NOMO-1 treated with dmso at 0.1 percent for 144 hours (cell line): ENCODE data around the gene CD59.
"Not testable (repeated sequence)": the region's sequence is repeated elsewhere in the genome, so short reads cannot be mapped to it uniquely, and the experiment has no call there.

ENCODE experiments used
- DNase-seq: peaks from one replicate; lab custom pipeline; 2025; ENCODE audit not compliant: unreplicated experiment; lab: John Stamatoyannopoulos, UW

CD59 gene

DNA sequence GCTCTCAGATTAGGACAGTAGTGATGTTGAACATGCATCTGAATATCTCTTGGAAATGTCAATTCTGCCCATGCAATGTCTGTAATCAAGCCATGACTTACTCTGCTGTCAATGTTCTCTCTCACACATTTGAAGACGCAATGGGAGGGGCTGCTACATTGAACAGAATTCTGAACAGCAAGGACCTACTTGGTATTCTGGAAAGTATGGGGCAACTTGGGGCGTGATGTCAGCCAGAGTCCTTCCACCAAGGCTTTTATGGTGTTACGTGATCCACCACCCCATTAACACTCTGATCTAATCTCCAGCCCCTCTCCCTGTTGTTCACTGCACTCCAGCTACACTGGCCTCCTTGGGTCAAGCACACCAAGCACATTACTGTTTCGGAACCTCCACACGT is 7.1 kb upstream of the CD59 start:
- no peak for DNase-seq

DNA sequence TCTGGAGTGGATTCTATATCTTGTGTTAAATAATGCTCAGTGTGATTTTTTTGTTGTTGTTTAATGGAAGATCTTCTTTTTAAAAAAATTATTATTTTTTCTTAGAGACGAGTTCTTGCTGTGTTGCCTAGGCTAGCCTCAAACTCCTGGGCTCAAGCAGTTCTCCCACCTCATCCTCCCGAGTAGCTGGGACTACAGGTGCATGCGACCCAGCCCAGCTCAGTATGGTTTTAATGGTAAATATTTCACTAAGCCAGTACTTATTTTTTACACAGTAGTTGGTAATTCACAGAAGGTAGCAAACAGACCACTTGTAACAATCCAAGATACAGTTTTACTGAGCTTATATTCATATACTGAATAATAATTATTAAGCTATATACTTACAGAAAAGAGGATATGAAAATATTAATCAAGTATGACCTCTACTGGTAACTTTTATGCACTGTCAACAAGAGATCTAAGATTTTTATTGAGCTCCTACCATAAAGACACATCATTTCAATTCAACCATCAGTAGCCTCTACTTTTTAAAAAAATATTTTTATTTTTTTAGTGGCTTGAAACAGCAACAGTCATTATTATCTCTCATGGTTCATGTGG is 6.1 kb upstream of the CD59 start:
- no peak for DNase-seq

DNA sequence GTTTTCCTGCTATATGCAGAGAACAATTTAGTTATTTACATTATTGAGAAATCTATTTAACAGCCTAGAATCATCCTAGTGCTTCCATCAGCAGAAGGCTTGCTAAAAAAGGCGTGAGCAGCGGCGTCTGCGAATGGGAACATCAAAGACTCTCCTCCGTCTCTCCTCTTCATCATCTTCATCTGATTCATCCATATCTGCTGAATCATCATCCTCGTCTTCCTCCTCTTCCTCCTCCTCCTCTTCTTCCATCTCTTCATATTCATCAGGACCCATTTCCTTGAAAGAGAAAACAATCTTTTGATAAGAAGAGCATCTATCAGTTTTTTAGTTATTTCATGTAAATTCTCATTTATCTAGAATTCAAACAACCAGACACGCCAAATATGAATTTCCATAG is 5.6 kb upstream of the CD59 start:
- DNase-seq, result no peak

DNA sequence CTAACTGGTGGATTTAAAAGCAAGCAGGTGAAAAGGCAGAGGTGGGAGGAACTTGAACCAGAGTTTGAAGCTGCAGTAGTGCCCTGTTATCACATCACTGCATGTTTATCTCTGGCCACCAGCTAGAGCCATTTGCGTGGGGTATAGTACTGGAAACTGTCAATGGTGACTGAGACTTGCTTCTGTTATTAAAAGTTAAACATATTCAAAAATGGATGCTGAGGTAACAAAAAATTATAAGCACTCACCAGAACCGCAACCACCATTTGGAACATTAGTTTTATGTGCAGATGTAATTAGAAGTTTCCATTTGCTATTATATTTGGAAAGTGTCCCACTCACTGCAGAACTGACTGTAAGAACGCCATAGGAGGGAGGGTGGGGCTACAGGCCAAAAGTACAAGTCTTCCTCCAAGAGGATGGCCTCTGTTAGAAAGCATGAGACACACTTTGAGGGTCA is 1.2 kb upstream of the CD59 start:
- DNase-seq, result no peak

DNA sequence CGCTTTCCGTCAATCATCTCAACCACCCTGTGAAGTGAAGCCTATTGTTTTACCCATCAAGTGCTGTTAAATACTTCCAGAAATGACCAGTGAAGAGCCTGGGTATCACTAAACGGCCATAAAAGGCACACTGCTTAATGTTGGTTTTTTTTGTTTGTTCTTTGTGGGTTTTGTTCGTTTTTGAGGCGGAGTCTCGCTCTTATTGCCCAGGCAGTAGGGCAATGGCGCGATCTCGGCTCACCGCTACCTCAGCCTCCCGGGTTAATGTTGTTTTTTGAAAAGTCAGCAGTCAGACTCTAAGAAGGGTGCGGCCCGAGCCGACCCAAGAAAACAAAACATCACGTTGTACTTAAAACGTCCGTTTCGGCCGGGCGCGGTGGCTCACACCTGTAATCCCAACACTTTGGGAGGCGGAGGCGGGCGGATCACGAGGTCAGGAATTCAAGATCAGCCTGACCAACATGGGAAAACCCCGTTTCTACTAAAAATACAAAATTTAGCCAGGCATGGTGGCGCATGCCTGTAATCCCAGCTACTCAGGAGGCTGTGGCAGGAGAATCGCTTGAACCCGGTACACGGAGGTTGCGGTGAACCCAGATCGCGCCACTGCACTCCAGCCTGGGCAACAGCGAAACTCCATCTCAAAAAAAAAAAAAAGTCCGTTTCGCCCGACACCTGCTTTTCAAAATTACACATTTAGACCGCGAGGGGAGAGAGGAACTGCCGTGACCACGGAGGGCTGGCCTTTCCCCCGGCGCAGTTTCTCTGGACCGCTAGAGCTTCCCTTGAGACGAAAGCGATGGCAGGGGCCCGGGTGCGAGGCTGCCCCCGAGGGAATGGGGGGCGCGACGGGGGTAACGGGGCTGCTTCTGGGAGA is 714 bp downstream of the CD59 start:
- DNase-seq, result peak; percentile 24

DNA sequence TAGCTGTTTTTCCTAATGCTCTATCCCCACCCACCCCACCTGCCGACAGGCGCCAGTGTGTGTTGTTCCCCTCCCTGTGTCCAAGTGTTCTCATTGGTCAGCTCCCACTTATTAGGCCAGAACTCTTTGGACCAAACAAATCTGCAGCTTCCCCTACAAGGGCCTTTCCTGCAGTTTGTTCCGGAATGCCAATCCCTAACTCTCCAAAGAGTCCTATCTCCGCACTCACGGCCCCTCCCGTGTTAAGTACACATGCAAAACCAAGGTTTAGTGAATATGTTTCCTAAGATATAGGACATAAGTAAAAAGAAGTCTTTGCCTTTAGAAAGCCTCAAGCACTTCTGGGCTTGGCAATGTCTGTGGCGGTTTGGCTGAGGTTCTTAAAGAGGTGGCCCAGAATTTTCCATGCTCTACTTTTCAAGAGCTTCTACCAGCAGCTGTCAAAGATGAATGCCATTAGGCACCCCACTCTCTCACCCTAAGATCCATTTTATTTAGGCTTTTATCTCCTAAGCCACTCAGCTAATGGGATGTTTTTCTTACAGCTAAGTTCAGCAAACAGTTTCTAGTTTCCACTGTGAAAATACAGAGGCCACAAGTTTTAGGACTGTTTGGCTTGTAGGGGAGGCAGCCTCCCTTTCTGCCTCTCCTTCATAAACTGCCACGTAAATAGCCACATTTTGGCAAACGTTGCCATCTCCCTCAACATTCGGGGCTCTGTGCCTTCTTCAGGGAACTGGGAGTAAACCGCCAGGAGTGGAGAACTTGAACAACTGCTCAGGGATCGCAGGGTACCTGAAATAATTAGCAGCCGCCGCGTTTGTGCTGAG is 1.6 kb downstream of the CD59 start:
- no peak for DNase-seq

DNA sequence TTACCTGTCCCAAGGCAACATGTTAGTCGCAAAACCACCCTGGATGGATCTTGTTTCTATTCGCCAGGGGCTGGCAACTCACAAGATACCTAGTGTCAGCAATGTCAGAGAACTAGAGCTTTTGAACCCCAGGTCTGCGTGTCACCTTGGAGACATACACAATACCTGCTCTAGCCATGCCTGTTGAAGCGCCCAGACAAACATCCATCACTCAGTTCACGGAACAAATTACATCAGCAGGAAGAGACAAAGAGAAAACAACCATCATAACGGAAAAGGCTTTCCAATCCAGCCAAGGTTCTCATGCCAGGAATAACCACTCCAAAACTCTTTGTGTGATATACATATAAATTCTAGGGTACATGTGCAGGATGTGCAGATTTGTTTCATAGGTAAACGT is 2.2 kb downstream of the CD59 start:
- DNase-seq, result no peak

DNA sequence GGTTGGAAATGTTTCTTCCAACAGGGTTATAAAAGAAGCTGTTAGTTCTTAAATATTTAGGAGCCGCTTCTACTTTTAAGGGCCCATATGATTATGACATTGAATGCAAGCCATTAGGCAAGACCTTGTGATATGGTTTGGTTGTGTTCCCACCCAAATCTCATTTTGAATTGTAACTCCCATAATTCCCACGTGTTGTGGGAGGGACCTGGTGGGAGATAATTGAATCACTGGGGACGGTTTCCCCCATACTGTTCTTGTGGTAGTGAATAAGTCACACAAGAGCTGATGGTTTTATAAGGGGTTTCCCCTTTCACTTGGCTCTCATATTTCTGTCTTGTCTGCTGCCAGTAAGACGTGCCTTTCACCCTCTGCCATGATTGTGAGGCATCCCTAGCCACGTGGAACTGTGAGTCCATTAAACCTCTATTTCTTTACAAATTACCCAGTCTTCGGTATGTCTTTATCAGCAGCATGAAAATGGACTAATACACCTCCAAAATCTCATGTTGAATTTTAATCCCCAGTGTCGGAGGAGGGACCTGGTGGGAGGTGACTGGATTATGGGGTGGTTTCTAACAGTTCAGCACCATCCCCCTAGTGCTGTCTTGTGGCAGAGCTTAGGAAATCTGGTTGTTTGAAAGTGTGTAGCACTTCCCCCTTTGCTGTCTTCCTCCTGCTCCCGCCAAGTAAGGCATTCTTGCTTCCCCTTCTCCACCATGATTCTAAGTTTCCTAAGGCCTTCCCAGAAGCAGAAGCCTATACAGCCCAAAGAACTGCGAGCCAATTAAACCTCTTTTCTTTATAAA is 4.3 kb downstream of the CD59 start:
- DNase-seq, result peak; percentile 18

DNA sequence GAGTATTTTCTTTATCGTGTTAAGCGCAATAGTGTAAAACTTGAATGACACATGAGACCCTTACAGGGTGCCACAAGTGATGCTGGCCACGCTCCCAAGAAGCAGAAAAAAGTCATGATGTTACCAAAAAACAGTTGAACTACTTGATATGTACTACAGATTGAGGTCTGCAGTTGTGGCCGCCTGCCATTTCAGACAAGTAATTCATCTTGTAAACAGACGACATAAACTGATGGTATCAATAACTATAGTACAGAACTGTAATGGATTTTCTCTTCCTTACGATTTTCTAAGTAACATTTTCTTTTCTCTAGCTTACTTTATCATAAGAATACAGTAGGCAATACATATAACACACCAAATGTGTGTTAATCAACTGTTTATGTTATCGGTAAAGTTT is 5.5 kb downstream of the CD59 start:
- DNase-seq, result no peak

DNA sequence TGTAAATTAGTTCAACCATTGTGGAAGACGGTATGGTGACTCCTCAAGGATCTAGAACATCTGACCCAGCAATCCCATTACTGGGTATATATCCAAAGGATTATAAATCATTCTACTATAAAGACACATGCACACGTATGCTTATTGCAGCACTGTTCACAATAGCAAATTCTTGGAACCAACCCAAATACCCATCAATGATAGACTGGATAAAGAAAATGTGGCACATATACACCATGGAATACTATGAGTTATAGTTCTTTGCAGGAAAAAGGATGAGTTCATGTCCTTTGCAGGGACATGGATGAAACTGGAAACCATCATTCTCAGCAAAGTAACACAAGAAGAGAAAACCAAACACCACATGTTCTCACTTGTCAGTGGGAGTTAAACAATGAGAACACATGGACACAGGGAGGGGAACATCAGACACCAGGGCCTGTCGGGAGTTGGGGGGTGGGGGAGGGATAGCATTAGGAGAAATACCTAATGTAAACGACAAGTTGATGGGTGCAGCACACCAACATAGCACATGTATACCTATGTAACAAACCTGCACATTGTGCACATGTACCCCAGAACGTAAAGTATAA is 7.1 kb downstream of the CD59 start:
- not testable (repeated sequence) for DNase-seq

DNA sequence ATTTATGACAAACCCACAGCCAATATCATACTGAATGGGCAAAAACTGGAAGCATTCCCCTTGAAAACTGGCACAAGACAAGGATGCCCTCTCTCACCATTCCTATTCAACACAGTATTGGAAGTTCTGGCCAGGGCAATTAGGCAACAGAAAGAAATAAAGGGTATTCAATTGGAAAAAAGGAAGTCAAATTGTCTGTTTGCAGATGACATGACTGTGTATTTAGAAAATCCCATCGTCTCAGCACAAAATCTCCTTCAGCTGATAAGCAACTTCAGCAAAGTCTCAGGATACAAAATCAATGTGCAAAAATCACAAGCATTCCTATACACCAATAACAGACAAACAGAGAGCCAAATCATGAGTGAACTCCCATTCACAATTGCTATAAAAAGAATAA is 8.7 kb downstream of the CD59 start:
- DNase-seq, result not testable (repeated sequence)

DNA sequence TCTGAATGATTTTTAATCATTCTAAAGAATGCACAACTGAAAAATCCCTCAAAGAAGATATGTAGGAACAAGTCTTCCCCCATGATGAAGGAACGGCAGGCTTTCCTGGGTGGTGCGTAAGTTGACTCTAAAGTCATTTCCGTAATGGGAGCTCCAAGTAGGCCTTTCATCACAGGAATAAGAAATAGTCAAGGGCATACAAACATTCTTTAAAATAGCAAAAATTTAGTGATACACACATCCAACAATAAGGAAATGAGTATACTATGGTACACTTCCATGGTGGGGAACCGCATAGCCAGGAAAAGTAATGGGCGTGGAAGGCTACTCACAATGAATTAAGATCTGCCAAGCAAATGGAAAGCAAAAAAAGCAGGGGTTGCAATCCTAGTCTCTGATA is 10.7 kb downstream of the CD59 start:
- DNase-seq, result no peak

DNA sequence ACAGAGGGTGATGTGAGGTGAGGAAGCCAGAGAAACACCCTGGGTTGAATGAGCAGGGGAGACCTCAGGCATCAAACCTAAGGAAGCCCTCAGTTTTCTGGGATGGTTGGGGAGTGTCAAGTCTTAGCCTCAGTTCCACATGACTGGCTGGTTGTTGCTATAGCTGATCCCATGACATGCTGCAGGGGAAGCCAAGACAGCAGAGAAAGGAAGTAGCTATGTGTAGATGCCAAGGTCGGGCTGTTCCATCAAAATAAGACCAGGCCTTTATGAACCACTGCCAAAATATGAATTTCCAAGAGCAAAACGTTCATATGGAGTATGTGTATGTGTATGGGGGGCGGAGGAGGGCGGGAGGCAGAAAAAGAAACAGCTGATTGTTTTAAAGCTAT is 11.6 kb downstream of the CD59 start:
- no peak for DNase-seq

DNA sequence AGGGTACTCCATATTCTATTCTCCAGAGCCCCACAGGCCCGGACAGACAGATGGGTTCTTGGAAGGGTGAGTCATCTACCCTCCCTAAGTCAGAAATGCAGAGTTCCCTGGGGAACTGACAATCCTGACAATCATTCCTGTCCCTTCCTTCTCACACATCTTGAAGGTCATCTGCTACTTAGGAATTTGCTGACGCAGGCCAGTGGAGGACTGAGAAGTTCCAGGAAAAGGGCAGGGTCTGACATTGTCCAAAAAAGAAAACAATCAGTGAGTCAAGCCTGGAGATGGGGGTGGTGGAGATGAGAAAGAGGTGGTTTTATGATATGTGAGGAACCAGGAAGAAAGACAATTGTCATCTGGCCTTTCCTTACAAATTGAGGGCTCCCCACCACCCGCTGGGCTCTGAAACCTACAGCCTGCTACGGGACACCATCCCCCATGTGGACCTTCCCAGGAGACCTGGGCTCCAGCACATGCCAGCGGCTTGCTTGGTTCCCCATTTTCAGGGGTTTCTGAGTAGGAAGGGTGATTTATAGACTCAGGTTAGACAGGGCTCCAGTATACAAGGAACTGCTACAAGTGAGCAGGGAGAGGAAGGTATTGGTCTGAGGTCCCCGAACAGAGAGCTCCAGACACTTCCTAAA is 12.9 kb downstream of the CD59 start:
- peak; percentile 2 for DNase-seq

DNA sequence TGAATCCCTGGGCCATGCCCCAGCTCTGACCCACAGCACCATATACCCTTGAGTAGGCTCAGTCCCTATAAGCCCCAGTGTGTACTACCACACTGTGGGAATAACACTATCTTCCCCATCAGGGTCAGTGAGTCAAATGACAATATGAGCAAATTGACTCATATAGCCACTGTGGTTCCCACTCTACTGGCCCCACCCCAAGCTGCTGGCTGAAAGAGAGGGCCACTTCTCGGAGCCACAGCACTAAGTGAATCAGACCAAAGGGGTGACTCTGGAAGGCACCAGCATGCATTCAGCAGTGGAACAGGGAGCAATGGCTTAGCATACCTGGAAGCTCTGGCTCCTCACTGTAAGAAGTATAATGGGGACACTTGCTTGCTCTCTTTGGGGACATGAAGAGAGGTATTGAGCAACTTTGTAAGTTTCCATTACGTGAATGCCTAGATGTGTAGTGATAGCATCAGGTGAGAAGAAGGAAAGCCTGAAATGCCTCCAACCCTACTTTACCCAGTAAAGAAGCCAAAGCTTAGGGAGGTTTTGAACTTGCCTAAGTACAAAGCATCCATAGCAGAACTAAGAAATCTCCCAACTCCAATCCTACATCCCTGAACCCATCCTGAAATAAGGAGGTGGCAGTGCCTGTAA is 13.5 kb downstream of the CD59 start:
- no peak for DNase-seq

DNA sequence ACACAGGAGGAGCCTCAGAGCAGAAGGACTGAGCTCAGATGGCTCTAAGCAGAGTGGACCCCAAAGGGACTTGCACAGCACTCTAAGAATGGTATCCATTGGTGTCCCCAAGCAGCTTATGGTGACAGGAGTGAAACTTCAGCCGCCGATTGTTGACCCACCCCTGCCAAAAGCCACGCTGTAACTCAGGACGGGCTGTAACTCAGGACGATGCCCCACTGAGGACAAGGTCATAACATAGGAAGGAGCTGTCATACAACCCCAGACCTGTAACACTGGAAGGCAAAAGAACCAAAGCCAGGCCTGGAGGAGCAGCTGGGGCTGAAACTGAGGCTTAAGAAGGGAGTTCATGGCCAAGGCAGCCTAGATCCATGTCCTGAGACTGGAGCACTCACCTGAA is 14.2 kb downstream of the CD59 start:
- DNase-seq, result no peak

DNA sequence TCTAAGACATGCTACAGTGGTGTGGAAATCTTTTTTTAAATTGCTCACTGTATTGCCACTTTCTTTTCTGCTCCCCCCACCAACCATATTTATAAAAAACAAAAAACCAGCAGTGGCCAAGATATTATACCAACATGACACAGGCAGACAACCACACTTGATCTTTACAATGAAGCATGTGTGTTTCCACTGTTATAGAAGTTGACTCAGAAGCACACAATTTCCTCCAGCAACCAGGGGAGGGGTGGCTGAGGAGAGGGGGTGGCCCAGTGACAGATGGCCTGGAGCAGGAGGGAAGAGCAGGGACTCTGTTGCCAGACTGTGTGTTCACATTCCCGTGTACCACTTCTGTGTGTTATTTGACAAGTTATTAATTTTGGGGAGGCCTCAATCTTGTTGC is 14.8 kb downstream of the CD59 start:
- no peak for DNase-seq

DNA sequence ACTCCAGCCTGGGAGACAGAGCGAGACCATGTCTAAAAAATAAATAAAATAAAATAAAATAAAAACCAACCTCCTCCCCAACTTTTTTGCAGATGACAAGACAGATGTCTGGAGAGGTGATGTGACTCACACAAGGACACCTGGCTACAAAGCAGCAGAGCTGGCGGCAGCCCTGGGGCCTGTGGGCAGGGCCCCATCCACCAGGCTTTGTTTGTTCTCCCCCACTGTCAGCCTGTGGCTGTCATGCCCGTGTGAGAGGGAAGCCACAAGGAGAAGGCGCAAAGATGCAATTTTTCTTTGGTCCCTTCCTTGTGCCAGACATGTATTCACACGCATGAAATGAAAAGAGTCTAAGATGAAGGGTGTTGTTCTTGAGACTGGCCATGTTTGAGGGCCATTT is 16.6 kb downstream of the CD59 start:
- no peak for DNase-seq

DNA sequence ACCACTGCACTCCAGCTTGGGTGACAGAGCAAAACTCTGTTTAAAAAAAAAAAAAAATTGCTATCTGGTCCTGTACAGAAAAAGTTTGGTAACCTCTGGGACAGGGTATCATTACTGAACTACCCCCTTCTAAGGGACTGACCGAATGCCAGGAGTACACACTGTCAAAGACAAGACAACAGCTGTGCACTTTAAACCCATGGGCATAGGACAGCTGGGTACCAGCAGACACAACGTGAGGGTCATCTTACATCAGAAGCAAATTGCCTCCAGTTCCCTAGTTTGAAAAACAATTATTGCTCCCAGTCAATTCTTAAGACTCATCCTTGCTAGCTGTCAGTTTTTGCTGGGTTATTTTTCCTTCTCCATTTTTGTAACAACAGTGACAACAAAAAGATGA is 17.8 kb downstream of the CD59 start:
- DNase-seq, result no peak

DNA sequence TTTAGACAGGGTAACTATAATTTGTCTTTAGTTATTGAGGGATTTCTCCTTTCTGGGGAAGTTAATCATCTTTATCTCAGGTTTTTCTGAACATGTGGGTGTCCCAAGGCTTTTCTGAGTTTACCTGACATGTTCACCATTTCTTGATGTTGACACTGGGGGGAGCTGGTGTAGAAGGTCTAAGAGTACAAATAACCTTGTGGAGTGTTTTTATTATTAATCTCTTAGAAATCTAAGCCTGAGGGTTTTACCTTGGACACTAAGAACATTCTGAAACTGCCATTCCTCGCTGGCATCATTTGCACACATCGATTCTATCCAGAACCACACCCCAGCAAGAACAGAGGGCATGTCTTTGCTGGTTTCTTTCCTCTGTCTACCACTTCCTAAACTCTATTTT is 20.0 kb downstream of the CD59 start:
- DNase-seq, result no peak
